ENCODE results near the gene MESP2.

- TF ChIP-seq POLR2AphosphoS5 (IDR thresholded peaks at IDR 0.05; ENCODE audit: low read depth, low read length), result no peak
- no peak for TF ChIP-seq POLR2A (IDR thresholded peaks at IDR 0.05; ENCODE audit: low read depth, low read length)
Observed at GRCh38 chr15:89805241-89806209, 29.4 kb downstream of the MESP2 start.
